ENCODE results near the gene CYP4A11.
"Not testable (repeated sequence)": the region's sequence is repeated elsewhere in the genome, so short reads cannot be mapped to it uniquely, and the experiment has no call there.

CYP4A11 gene

DNA sequence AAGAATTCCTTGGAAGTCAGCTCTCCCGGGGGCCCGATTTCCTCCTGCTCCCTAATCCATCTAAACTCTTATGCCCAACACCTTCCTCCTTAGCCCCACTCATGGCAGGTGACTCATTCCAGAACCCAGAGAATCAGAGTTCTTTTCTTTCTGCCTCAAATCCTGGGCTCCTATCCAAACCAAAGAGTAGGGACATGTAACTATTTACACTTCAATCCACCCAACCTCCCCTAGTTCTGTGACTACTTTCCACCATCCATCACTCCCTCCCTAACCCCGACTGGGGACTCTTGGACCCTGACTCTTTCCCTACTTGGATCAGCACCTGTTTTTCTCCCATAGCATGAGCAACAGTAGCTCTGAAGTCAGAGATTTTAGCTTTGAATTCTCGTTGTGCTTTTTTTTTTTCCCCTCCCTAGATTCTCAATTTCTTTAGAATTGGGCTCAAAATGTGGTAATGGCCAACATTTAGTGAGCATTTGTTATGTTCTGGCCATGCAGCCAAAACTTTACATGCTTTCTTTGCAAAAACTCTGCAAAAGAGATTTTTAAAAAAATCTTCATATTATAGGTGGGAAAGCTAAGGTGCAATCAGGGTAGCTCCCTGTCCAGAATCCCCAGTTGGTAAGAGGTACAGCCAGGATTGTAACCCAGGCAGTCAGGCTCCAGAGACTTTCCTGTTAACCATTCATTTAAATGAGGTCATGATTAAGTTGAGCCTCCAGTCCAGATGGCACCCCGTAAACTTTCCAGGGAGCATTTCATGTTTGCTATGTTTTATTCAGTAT is 7.5 kb upstream of the CYP4A11 start:
- in situ Hi-C loops (cut with HindIII; ENCODE audit: low pct_unique_long_range_greater_than_20kb, low sequenced_read_pairs) = no loop called here
- TF ChIP-seq JUND (IDR thresholded peaks at IDR 0.05; ENCODE audit: low read depth) = no peak
- no peak for DNase-seq (ENCODE audit: low read depth in 1 of 2, low spot score in 1 of 2)

DNA sequence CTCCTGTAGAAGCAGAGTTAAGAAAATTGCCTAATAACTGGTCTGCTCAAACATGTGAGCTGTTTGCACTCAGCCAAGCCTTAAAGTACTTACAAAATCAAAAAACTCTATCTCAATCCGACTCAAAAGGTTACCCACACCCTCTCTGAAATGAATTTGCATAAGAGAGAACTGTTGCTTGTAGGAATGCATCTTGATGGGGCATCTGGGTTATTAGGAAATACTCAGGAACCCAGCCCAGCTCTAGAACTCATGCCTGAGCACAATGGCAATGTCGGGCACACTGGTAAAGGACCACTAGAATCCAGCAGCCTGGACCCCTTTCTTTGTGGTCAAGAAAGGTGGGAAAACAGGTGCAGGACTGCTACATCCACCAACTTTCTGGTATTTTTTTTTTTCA is 6.4 kb upstream of the CYP4A11 start:
- in situ Hi-C loops (cut with HindIII; ENCODE audit: low pct_unique_long_range_greater_than_20kb, low sequenced_read_pairs); DNase-seq (ENCODE audit: low read depth in 1 of 2, low spot score in 1 of 2): not testable (repeated sequence)

DNA sequence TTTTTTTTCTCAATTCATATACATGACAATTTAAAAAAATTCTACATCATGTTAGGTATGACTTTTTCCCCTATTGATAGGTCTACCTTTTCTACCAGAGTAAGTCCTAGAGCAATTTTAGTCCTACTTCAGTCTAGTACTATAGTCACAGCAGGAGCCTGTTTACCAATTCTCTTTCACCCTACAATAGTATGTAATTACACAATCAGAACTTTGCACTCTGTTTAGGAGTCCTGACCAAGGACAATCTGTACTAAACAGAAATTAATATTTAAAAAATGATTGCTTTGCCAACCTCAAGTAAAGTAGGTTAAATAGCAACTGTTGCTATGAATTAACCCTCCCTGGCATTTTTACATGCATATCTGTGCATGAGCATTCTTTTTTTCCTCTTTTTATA is 810 bp upstream of the CYP4A11 start:
- TF ChIP-seq JUND (IDR thresholded peaks at IDR 0.05; ENCODE audit: low read depth) = no peak
- in situ Hi-C loops (cut with HindIII; ENCODE audit: low pct_unique_long_range_greater_than_20kb, low sequenced_read_pairs) = no loop called here
- DNase-seq (ENCODE audit: low read depth in 1 of 2, low spot score in 1 of 2) = no peak

DNA sequence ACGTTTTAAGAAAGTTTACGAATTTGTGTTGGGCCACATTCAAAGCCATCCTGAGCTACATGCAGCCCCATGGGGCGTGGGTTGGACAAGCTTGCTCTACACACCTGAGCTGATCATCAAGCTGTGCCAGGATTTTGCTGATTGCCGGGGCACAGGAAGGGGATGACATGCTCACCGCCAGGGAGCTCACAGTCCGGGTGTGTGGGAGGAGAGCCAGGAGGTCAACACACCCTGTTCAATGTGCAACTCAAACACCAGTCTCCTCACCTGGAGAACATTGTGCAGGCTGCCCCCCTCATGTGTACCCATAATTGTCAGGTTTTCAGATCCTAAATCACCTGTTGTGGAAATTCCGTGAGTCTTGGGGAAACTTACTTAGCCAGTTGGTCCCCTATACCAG is 969 bp downstream of the CYP4A11 start:
- in situ Hi-C loops (cut with HindIII; ENCODE audit: low pct_unique_long_range_greater_than_20kb, low sequenced_read_pairs) = no loop called here
- no peak for DNase-seq (ENCODE audit: low read depth in 1 of 2, low spot score in 1 of 2)

DNA sequence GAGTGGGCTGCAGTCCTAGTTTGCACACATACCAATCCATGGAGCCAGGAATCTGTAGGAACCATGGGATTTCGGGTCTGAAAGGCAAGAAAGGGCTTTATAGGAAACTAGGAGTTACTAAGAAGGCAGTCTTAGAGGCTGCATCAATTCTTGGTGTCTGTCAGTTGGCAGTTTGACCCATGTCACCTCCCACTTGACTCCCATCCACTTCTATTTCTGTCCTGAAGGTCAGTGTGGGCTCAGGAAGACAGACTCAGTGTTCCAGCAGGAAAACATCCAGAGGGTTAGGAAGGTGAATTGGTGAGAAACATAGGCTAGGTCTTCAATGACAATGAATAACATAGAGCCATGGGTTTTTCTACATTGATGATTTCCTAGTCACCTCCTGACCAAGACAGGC is 4.0 kb downstream of the CYP4A11 start:
- no peak for DNase-seq (ENCODE audit: low read depth in 1 of 2, low spot score in 1 of 2)
- TF ChIP-seq JUND (IDR thresholded peaks at IDR 0.05; ENCODE audit: low read depth) = no peak
- in situ Hi-C loops (cut with HindIII; ENCODE audit: low pct_unique_long_range_greater_than_20kb, low sequenced_read_pairs) = no loop called here

More for the DNA sequence above, 969 bp downstream of the CYP4A11 start:
- no peak for TF ChIP-seq JUND (IDR thresholded peaks at IDR 0.05; ENCODE audit: low read depth)

DNA sequence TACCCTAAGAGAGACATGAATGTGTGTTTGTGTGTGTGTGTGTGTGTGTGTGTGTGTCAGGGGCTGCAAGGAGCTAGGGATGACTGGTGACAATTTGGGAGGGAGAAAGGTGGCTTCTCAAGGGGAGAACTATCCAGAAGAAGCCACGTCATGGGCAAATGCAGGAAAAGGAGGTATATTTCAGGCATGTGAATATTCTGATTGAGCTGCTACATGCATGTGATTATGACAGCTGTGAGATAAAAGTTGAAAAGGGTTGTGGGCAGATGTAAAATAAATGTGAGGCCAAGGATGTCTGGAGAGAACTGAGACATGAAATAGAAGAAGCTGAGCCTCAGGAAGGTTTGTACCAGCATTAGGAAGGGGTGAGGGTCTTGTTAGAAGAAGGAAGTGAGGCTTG is 4.5 kb downstream of the CYP4A11 start:
- in situ Hi-C loops (cut with HindIII; ENCODE audit: low pct_unique_long_range_greater_than_20kb, low sequenced_read_pairs) = no loop called here
- TF ChIP-seq JUND (IDR thresholded peaks at IDR 0.05; ENCODE audit: low read depth) = no peak
- no peak for DNase-seq (ENCODE audit: low read depth in 1 of 2, low spot score in 1 of 2)

DNA sequence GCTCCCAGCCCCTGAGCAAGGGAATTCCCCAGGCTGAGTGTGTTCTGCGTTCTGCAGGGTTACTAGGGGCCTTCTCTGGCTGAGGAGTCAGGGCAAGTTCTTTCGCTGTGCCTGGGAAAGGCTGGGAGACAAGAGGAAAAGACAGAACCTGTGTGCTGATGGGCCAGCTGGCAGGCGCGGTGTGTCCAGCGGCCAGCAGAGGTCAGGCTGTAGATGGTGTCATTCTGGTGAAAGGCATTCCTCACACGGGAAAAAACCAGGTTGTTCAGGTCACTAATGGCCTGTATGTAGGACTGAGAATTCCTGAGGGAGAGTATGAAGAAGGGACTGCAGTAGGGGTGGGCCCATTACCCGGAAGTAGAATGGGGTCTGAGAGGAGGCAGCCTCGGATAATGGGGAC is 6.4 kb downstream of the CYP4A11 start:
- peak in 1 of 2 experiments; percentile 37 for DNase-seq (ENCODE audit: low read depth in 1 of 2, low spot score in 1 of 2)
- in situ Hi-C loops (cut with HindIII; ENCODE audit: low pct_unique_long_range_greater_than_20kb, low sequenced_read_pairs) = not testable (repeated sequence)

DNA sequence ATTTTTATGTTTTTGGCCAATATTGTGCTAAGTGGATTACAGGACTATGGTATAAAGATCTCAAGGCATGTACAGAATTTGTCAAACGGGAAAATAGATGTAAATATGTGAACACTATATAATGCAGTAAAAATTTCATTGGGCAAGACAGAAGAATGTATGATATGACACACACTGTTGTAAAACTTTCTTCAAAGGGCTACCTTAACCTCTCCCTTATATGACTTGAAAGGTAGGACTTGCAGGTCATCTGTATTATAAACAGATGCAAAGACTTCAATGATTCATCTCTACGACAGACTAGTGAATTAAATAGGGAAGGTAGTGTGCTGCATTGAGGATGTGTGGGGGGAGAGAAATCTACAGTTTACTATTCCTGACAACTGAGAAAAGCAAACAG is 9.3 kb downstream of the CYP4A11 start:
- in situ Hi-C loops (cut with HindIII; ENCODE audit: low pct_unique_long_range_greater_than_20kb, low sequenced_read_pairs); DNase-seq (ENCODE audit: low read depth in 1 of 2, low spot score in 1 of 2): not testable (repeated sequence)

DNA sequence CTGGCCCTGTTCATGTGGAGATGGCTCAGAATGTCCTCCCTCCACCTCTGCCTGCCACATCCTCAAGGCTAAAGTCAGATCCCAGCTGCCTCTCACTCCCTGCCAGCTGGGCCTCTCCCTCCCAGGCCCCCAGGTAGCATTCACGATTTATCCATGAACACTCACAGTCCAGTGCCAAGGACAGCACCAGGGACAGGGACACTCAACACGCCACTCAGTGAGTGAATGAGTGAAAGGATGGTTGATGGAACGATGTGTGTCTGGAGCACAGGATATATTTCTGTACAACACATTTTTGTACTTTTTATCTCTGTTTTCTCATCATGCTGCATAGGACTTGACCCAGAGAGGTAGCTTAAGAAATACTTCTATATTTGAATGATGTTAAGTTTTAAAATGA is 10.1 kb downstream of the CYP4A11 start:
- in situ Hi-C loops (cut with HindIII; ENCODE audit: low pct_unique_long_range_greater_than_20kb, low sequenced_read_pairs) = no loop called here
- DNase-seq (ENCODE audit: low read depth in 1 of 2, low spot score in 1 of 2) = peak in 1 of 2 experiments; percentile 29
- no peak for TF ChIP-seq JUND (IDR thresholded peaks at IDR 0.05; ENCODE audit: low read depth)

DNA sequence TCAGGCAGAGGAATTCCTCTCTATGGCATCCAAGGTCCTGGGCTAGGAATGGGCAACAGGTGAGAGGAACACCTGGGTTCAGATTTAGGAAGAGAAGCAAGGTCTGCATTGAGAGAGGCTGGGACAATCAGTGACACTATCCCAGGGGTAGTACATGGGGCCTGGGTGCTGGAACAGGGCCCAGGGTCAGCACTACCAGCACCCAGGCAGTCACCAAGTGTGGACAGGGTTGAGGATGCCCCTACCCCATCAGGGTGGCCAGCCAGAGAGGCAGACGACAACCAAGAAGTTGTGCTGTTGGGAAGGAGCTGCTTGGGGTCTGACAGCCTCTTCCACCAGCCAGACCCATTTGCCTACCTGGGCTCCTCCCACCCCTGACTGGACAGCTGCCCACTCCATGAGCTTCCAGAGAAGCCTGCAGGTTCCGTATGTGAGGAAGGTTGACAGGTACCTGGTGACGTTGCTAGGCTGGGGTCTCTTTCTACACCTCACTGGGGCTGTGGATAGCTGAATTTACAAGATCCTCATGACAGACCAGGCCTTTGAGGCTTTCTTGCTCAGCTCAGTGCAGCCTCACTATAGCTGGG is 13.9 kb downstream of the CYP4A11 start:
- DNase-seq (ENCODE audit: low read depth in 1 of 2, low spot score in 1 of 2) = no peak
- TF ChIP-seq JUND (IDR thresholded peaks at IDR 0.05; ENCODE audit: low read depth) = no peak
- in situ Hi-C loops (cut with HindIII; ENCODE audit: low pct_unique_long_range_greater_than_20kb, low sequenced_read_pairs) = no loop called here

DNA sequence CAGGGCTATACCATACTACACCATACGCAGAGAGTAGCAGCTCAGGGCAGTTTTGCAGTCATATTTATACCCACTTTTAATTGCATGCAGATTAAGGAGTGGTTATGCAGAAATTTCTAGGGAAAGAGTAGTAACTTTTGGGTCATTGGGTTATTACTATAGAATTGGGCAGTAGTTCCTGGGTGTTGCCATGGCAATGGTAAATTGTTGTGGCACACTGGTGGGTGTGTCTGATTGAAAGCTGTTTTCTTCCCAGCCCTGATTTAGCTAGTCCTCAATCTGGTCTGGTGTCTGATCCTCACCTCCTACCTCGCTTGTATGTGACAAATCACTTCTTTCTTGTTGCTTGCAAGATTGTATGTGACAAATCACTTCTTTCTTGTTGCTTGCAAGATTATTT is 30.5 kb downstream of the CYP4A11 start:
- in situ Hi-C loops (cut with HindIII; ENCODE audit: low pct_unique_long_range_greater_than_20kb, low sequenced_read_pairs) = no loop called here
- no peak for DNase-seq (ENCODE audit: low read depth in 1 of 2, low spot score in 1 of 2)
- no peak for TF ChIP-seq JUND (IDR thresholded peaks at IDR 0.05; ENCODE audit: low read depth)

DNA sequence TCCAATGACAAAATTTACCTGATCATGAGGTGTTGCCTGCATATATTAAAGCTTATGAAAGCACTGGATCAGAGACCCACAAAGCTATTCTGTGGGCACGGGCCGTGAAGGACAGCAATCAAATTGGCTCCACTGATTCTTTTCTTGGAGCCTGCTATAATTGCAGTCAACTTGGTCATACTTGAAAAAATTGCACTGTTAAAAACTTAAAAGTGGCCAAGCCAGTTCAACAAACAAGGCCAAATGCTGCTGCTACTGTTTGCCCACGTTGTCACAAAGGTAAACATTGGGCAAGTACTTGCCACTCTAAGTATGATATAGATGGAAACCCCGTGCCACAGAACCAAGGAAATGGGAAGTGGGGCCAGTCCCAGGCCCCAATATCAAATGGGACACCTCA is 37.8 kb downstream of the CYP4A11 start:
- TF ChIP-seq JUND (IDR thresholded peaks at IDR 0.05; ENCODE audit: low read depth) = no peak
- in situ Hi-C loops (cut with HindIII; ENCODE audit: low pct_unique_long_range_greater_than_20kb, low sequenced_read_pairs) = no loop called here
- DNase-seq (ENCODE audit: low read depth in 1 of 2, low spot score in 1 of 2) = peak in 1 of 2 experiments; percentile 85

DNA sequence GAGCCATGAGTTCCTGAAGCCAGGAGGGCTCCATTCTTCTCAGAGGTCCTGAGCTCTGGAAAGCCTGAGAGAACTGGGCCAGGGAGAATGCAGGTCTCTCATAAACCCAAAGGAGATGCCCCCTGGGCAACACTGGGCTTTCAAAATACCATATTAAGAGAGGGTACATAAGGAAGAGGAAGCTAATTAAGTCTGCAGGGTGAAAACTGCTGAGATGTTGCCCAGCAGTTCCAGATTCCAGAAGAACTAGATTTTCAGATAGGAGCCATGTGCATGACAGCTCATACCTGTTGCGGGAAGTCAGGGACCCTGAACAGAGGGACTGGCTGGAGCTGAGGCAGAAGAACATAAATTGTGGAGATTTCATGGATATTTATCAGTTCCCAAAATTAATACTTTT is 40.9 kb downstream of the CYP4A11 start:
- peak; percentile 5 to 82 for DNase-seq (ENCODE audit: low read depth in 1 of 2, low spot score in 1 of 2)
- peak; percentile 47; the same call in 1 of the 2 replicates for TF ChIP-seq JUND (IDR thresholded peaks at IDR 0.05; ENCODE audit: low read depth)
- in situ Hi-C loops (cut with HindIII; ENCODE audit: low pct_unique_long_range_greater_than_20kb, low sequenced_read_pairs) = no loop called here

DNA sequence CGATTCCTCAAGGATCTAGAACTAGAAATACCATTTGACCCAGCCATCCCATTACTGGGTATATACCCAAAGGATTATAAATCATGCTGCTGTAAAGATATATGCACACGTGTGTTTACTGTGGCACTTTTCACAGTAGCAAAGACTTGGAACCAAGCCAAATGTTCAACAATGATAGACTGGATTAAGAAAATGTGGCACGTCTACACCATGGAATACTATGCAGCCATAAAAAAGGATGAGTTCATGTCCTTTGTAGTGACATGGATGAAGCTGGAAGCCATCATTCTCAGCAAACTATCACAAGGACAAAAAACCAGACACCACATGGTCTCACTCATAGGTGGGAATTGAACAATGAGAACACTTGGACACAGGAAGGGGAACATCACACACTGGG is 59.6 kb downstream of the CYP4A11 start:
- DNase-seq (ENCODE audit: low read depth in 1 of 2, low spot score in 1 of 2); in situ Hi-C loops (cut with HindIII; ENCODE audit: low pct_unique_long_range_greater_than_20kb, low sequenced_read_pairs): not testable (repeated sequence)

Data from T47D (cell line).